Endothelial cell of umbilical vein (primary cell): Measurements from ENCODE around the gene SCAMP4. TPM values are rescaled to one million over a fixed set of nuclear protein-coding genes. Genes with fewer than 3 reads are reported as not detected.
A peak's percentile ranks its signal among the peaks of the same experiment; 100 is the strongest.

Source experiments
- BruUV-seq: library from RNA; stranded (reverse); fragments of 400-500 nt; replicated peaks from 2 replicates; lab custom pipeline; 2021; lab: Mats Ljungman, UMichigan
- CTCF ChIA-PET: fragments of 300-600, 350-600 bp; sonication (Branson Sonifier 250); formaldehyde crosslinking; loops from one replicate; lab custom pipeline; 2021; ENCODE audit warnings: antibody characterized with exemption, inconsistent platforms; lab: Charles Lee
- POLR2A ChIA-PET: fragments of 300-600, 350-600 bp; sonication (Branson Sonifier 250); formaldehyde crosslinking; loops from one replicate; lab custom pipeline; 2021; ENCODE audit warnings: antibody characterized with exemption, inconsistent platforms; lab: Charles Lee
- DNase-seq: peaks from one replicate; pipeline ENCODE4 v3.0.0-alpha.2; 2011; ENCODE audit warnings: low read depth, low spot score
- FAIRE-seq: peaks from 2 replicates; lab custom pipeline; 2011; peaks lifted over from hg19 to GRCh38; lab: Jason Lieb, UNC
- H2AFZ ChIP-seq: 2 replicates; pipeline ENCODE4 v1.6.0; 2012; ENCODE audit warnings: low read depth, low read length, control low read depth, inconsistent platforms
- H3K27ac ChIP-seq: 2 replicates; pipeline ENCODE4 v1.5.1; 2011; ENCODE audit warnings: low read depth, mild to moderate bottlenecking, control low read depth, low read length, moderate library complexity; ENCODE audit not compliant: insufficient read depth
- H3K27me3 ChIP-seq, 2 experiments: 2 replicates each; pipeline versions ENCODE4 v1.6.0 to v1.6.1; 2011; ENCODE audit warnings: low read length in 2 of 2, mixed read lengths in 1 of 2; ENCODE audit not compliant: control insufficient read depth in 2 of 2, insufficient read depth in 2 of 2
- H3K36me3 ChIP-seq, 2 experiments: 2 replicates in 1 of 2; 3 replicates in 1 of 2; pipeline ENCODE4 v1.5.1; 2011; ENCODE audit warnings: low read length in 2 of 2, mild to moderate bottlenecking in 1 of 2, moderate library complexity in 1 of 2; ENCODE audit not compliant: control insufficient read depth in 2 of 2, insufficient read depth in 2 of 2; ENCODE audit errors: extremely low read depth in 1 of 2
- H3K4me1 ChIP-seq: 3 replicates; pipeline ENCODE4 v1.5.1; 2011; ENCODE audit warnings: mild to moderate bottlenecking, low read length; ENCODE audit not compliant: control insufficient read depth, insufficient read depth; ENCODE audit errors: extremely low read depth
- H3K4me2 ChIP-seq: 2 replicates; pipeline ENCODE4 v1.6.1; 2011; ENCODE audit warnings: low read length, control low read depth, mixed read lengths; ENCODE audit not compliant: insufficient read depth
- H3K4me3 ChIP-seq, 3 experiments: fragments of 200-600 bp in 1 of 3; sonication (generic), shearing (Covaris generic) in 1 of 3; replicated peaks in 1 of 3; 2 replicates each; pipeline ENCODE4 v1.5.1; 2011 to 2016; ENCODE audit warnings: control low read depth in 3 of 3, low read length in 3 of 3, mild to moderate bottlenecking in 2 of 3, inconsistent platforms in 1 of 3, low read depth in 1 of 3, moderate library complexity in 1 of 3; ENCODE audit not compliant: insufficient read depth in 1 of 3
- H3K79me2 ChIP-seq: 2 replicates; pipeline ENCODE4 v1.6.0; 2012; ENCODE audit warnings: low read length, inconsistent platforms; ENCODE audit not compliant: control insufficient read depth, insufficient read depth
- H3K9ac ChIP-seq: replicated peaks from 2 replicates; pipeline ENCODE3; 2011; ENCODE audit warnings: low read length, control low read depth; ENCODE audit not compliant: insufficient read depth; ENCODE audit errors: extremely low read depth
- H3K9me1 ChIP-seq: replicated peaks from 3 replicates; pipeline ENCODE4 v1.6.0; 2011; ENCODE audit warnings: mild to moderate bottlenecking, low read length; ENCODE audit not compliant: control insufficient read depth, insufficient read depth; ENCODE audit errors: extremely low read depth
- H3K9me3 ChIP-seq: replicated peaks from 2 replicates; pipeline ENCODE4 v1.5.1; 2012; ENCODE audit warnings: low read length, inconsistent platforms; ENCODE audit not compliant: control insufficient read depth, insufficient read depth
- H4K20me1 ChIP-seq: replicated peaks from 2 replicates; pipeline ENCODE3; 2011; ENCODE audit warnings: mild to moderate bottlenecking, low read length; ENCODE audit not compliant: control insufficient read depth, insufficient read depth; ENCODE audit errors: extremely low read depth
- EZH2 ChIP-seq: IDR thresholded peaks from 2 replicates; pipeline ENCODE4 v1.6.1; 2012; ENCODE audit warnings: borderline replicate concordance, low read depth, mild to moderate bottlenecking, moderate library complexity, low read length, inconsistent platforms; ENCODE audit not compliant: severe bottlenecking
- dilution Hi-C: fragments of 300-500 bp; cut with MboI; formaldehyde crosslinking; loops from one replicate; pipeline ENCODE4 v1.15.0; 2019; ENCODE audit warnings: low sequenced_read_pairs; ENCODE audit not compliant: extremely low pct_ligation_motif_present
- intact Hi-C: fragments of 100-400 bp; cut with micrococcal nuclease; formaldehyde crosslinking; loops from one replicate; pipeline ENCODE4 v1.10.0; 2022
- polyA plus RNA-seq, 4 experiments: library from polyadenylated mRNA; depleted of rRNA in 3 of 4; stranded (reverse) in 3 of 4; unstranded in 1 of 4; fragments of >200 nt; gene quantifications; 2 replicates each; pipeline versions ENCODE4 v1.2.1 to v1.2.3, GENCODE V29; 2011 to 2012; ENCODE audit warnings: missing spikeins in 1 of 4
- total RNA-seq: library from RNA; stranded (reverse); gene quantifications from 2 replicates; pipeline ENCODE4 v1.2.3, GENCODE V29; 2021
- TF ChIP-seq, protein P1 (sequence below), 2 donors: IDR thresholded peaks; 1 replicate in 1 of 2; 2 replicates in 1 of 2; pipeline ENCODE4 v1.5.1; 2011; ENCODE audit warnings: low read length in 2 of 2, mild to moderate bottlenecking in 2 of 2, moderate library complexity in 2 of 2, control low read depth in 1 of 2, inconsistent platforms in 1 of 2, low read depth in 1 of 2; ENCODE audit not compliant: insufficient read depth in 1 of 2; ENCODE audit errors: extremely low read depth in 1 of 2
- TF ChIP-seq, protein P2 (sequence below): IDR thresholded peaks from 2 replicates; pipeline ENCODE4 v1.6.1; 2011; ENCODE audit not compliant: insufficient read depth, insufficient read length

SCAMP4 gene
- total and polyA plus RNA-seq, 2 donors (not counting 3 experiments of a cell fraction or from before 2014, with no cell fraction given) = 24.4 to 68.2 TPM

DNA sequence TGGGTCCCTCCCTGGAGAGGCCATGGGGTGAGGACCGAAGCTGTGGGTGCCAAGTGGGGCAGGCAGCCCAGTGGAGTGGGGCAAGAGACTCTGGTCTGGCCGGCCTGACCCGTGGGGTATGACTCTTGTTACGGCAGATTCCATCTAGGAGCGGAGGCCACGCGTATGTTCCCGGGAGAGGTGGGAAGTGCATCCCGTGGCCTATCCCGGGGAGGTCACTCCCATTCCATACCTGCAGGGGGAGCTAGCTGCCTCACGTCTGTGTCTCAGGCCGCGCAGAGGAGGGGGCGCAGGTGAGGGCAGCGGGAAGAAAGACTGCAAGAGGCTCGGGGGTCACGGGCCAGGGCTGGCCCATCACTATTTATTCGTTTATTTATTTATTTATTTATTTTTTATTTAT is 40.7 kb downstream of the SCAMP4 start:
- peaks cover 0 to 4% of the 10 kb centered on the region in 2 experiments for H3K36me3 ChIP-seq
- DNase-seq (peak; percentile 16), FAIRE-seq (no peak)
- no peak overlapping the region for H3K27ac ChIP-seq
- no peaks in the 10 kb centered on the region for H4K20me1 ChIP-seq
- no peak overlapping the region for H2AFZ ChIP-seq
- TF ChIP-seq, protein P1, sequence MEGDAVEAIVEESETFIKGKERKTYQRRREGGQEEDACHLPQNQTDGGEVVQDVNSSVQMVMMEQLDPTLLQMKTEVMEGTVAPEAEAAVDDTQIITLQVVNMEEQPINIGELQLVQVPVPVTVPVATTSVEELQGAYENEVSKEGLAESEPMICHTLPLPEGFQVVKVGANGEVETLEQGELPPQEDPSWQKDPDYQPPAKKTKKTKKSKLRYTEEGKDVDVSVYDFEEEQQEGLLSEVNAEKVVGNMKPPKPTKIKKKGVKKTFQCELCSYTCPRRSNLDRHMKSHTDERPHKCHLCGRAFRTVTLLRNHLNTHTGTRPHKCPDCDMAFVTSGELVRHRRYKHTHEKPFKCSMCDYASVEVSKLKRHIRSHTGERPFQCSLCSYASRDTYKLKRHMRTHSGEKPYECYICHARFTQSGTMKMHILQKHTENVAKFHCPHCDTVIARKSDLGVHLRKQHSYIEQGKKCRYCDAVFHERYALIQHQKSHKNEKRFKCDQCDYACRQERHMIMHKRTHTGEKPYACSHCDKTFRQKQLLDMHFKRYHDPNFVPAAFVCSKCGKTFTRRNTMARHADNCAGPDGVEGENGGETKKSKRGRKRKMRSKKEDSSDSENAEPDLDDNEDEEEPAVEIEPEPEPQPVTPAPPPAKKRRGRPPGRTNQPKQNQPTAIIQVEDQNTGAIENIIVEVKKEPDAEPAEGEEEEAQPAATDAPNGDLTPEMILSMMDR (IDR thresholded peaks at IDR 0.05; ENCODE audit: extremely low read depth in 1 of 2, insufficient read depth in 1 of 2, low read depth in 1 of 2, low read length in 2 of 2) = peak; percentile 43 to 60
- TF ChIP-seq, protein P2, sequence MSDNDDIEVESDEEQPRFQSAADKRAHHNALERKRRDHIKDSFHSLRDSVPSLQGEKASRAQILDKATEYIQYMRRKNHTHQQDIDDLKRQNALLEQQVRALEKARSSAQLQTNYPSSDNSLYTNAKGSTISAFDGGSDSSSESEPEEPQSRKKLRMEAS = no peak
- no peak for TF ChIP-seq EZH2
- H3K9me1 ChIP-seq = no peaks in the 10 kb centered on the region
- peaks cover 12% of the 10 kb centered on the region for H3K4me1 ChIP-seq
- no TSS peak for BruUV-seq
- no peaks in the 10 kb centered on the region for H3K27me3 ChIP-seq
- ChIA-PET CTCF (interaction anchor here (0.5 to 1.8 kb wide), 6 partner anchors 13 to 124 kb away, joined by 3 to 7 read pairs (median 3); no protein-coding TSS in a partner anchor), POLR2A (no interaction called here)
- intact Hi-C loops = no loop called here
- no peak overlapping the region for H3K4me3 ChIP-seq
- dilution Hi-C loops = no loop called here
- H3K79me2 ChIP-seq = peaks cover 86% of the 10 kb centered on the region
- no peak overlapping the region for H3K9ac ChIP-seq
- no peaks in the 10 kb centered on the region for H3K9me3 ChIP-seq
- no peak overlapping the region for H3K4me2 ChIP-seq

DNA sequence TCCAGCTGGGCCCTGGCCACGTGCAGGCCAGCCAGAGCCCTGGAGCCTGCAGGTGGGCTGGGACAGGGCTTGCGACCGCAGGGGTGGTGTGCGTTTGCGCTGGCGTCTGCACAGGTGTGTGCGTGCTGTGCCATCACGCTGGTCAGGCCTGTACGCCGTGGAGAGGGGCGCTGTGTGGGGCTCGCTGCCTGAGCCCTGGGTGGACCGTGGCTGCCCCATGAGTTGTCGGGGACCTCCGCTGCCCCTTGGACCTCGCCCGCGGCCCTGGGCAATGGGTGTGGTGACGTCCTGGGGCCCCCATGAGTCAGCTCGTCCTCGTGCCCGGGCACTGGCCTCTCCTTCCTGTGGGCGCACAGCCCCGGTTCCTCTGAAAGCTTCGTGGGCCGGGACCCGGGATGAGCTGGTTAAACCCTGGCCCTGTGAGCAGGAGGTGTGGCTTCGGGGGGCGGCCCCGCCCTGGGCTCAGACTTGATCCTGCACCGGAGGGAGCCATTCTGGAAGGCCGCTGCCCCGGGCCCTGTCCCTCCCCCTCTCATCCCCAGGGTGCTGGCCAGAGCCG is 42.5 kb downstream of the SCAMP4 start:
- ChIA-PET CTCF (interaction anchor here (0.6 to 0.8 kb wide), 2 partner anchors 12 to 1638 kb away, joined by 3 to 5 read pairs; partner anchors contain the start of gene GIPC3), POLR2A (no interaction called here)
- dilution Hi-C loops (no loop called here), intact Hi-C loops (no loop called here)
- H3K9me1 ChIP-seq = no peaks in the 10 kb centered on the region
- H3K27me3 ChIP-seq = no peaks in the 10 kb centered on the region
- BruUV-seq = no TSS peak
- H3K4me3 ChIP-seq = no peak overlapping the region
- H3K4me2 ChIP-seq = no peak overlapping the region
- no peaks in the 10 kb centered on the region for H3K9me3 ChIP-seq
- H3K36me3 ChIP-seq = peaks cover 0 to 4% of the 10 kb centered on the region in 2 experiments
- H3K9ac ChIP-seq = no peak overlapping the region
- TF ChIP-seq, protein P1 (IDR thresholded peaks at IDR 0.05; ENCODE audit: extremely low read depth in 1 of 2, insufficient read depth in 1 of 2, low read depth in 1 of 2, low read length in 2 of 2) = no peak
- peaks cover 84% of the 10 kb centered on the region for H3K79me2 ChIP-seq
- DNase-seq = no peak
- no peak overlapping the region for H3K27ac ChIP-seq
- peaks cover 11% of the 10 kb centered on the region for H3K4me1 ChIP-seq
- FAIRE-seq = no peak
- no peaks in the 10 kb centered on the region for H4K20me1 ChIP-seq
- H2AFZ ChIP-seq = no peak overlapping the region
